GM19193 (cell line): ENCODE measurements around the gene L1CAM.

ENCODE experiments used
- POLR2A ChIP-seq: IDR thresholded peaks from 4 replicates; pipeline ENCODE4 v1.6.1; 2011; ENCODE audit not compliant: insufficient read depth, insufficient read length; ENCODE audit errors: extremely low read depth

The L1CAM gene

DNA sequence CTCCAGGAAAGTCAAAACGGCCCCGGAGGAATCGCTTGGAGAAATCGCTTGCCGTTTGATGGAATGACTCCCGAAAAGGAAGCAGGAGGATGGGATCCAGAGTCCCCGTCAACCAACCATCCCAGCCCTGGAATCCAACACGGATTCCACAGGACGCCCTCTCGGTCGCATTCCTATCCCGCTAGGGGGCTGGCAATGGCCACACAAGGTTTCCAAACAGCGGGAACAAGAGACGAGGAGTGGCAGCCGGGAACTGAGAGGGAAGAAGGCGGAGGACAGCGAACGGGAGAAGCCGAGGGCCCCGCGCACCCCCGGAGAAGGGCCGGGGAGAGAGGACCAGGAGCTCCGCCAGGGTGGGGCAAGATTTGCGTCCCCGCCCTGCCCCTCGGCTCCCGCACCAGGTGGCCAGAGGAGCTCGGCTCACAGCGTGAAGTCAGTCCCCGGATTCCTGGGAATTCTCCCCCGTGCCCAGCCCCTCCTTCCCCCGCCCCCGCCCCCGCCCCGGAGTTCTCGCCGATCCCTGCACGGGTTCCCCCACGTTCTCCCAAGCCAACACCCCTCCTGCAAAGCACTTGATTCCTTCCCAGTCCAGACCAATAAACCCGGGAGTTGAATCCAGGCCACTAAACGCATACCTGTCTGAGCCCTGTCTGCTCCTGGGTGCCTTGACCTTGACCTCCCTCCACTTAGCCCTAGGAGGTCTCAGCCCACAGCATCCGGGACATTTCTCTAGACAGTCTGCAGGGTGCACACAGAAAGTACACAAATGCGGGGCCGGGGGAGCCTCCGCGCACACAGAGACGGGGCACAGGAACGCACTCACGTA, 57.0 kb downstream of the L1CAM start:
- TF ChIP-seq POLR2A = no peak

DNA sequence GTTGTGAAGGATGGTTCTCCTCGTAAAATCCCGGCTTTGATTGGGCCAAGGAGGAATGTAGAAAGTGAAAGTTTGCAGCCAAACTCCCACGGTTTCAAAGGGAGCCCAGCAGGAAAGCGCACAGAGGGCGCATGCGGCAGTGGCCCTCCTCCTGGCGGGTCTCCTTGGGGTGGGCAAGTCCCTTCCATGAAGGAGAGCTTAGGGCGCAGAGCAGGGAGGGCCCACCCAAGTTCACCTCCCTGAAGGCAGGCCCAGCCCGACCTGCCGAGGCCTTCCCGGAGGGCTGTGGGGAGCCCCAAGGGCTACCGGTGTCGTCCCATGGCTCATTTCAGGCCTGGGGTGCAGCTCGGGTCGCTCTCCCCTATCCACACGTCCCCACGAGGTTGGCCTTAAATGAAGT, 57.7 kb downstream of the L1CAM start:
- TF ChIP-seq POLR2A = no peak

DNA sequence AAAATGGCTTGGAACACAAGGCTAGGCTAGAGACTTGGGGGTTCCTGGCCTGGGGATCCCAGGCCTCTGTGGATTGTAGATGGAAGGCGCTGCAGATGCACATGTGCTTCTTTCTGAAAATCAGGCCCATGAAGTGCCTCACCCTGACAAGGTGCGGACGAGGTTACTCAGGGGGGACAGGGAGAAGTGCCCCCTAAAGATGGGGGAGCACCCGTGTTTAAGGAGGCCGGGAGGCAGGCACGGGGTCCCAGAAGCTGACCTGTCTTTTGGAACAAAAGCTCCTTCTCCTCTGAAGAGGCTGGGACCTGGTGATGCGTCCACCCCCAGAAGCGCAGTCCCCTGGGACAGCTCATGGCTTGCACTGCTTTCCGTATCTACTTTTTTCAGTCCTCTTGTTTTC, 58.1 kb downstream of the L1CAM start:
- TF ChIP-seq POLR2A = no peak

DNA sequence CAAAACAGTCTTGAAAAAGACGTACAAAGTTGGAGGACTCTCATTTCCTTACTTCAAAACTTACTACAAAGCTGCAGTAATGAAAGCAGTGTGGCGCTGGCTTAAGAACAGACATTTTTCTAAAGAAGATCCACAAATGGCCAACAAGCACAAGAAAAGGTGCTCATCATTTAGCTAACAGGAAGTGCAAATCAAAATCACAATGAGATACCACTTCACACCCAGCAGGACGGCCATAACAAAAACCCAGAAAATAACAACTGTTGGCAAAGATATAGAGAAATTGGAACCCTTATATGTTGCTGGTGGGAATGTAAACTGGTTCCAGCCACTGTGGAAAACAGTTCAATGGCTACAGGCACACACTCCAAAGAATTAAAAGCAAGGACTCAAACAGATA, 59.0 kb downstream of the L1CAM start:
- TF ChIP-seq POLR2A = no peak

DNA sequence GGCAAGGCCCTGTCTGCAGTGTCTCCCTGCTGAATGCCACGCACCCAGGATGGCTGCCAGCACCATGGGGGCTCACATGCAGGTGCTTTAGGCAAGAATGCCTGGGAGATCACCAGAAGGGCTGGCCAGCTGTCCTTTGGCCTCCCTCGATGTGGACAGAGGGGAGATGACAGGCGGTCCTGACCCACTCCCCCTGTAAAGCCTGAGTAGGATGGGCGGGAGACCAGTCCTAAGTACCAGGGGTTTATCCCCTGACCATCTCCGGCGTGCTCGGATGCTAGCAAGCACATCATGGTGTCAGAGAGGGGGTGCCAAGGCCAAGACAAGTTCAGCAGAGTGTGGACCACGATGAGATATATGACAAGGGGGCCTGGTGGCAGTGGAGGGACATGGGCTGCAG, 60.9 kb downstream of the L1CAM start:
- no peak for TF ChIP-seq POLR2A

DNA sequence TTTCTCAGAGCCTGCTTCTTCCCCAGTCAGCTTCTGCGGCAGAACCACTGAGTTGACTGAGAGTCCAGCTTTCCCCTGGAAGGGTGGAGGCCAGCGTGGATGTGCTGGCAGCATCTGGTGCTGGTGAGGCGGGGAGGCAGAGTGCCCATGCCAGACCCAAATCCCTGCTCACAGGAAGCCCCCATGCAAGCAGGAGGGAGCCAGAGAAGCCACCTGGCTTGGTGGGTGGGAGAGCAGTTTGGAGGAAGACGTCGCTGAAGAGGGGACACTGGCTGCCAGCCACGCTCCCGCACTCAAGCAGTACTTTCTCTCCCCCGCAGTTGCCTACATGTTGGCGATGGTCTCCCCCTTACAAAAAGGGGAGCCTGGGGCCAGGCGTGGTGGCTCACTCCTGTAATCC, 61.6 kb downstream of the L1CAM start:
- TF ChIP-seq POLR2A = no peak

DNA sequence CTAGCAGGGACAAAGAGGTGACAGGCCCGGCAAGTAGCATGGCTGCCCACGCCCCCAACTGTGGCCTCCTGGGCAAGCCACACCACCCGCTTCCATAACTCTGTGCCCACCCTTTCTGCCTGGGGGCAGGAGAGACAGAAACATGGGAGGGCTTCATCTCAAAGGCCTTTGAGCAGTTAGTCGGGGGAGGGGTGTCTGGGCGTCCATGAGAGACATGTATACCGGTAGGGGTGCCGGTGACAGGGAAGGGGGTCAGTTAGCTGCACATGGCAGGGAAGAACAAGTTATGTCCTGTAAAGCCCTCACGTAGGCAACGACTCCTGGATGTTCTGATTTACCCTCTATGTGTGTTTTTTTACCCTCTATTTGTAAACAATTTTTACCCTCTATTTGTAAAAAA, 64.9 kb downstream of the L1CAM start:
- TF ChIP-seq POLR2A = no peak

DNA sequence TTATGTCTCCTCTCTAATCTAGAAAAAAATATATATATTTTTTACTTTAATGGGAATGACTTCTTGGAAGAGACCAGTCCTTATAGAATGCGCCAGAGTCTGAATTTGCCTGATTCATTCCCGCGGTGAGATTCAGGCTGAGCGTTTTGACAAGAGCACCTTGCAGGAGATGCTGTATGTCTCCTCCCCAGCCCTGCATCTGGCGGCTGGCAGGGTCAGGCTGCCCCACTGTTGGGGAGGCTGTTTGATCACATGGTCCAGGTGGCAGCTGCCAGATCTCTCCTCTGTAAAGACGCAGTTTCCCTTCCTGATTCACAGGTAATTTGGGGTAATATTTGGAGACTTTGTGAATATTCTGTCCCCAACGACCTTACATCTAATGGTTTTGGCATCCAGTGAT, 65.4 kb downstream of the L1CAM start:
- no peak for TF ChIP-seq POLR2A

DNA sequence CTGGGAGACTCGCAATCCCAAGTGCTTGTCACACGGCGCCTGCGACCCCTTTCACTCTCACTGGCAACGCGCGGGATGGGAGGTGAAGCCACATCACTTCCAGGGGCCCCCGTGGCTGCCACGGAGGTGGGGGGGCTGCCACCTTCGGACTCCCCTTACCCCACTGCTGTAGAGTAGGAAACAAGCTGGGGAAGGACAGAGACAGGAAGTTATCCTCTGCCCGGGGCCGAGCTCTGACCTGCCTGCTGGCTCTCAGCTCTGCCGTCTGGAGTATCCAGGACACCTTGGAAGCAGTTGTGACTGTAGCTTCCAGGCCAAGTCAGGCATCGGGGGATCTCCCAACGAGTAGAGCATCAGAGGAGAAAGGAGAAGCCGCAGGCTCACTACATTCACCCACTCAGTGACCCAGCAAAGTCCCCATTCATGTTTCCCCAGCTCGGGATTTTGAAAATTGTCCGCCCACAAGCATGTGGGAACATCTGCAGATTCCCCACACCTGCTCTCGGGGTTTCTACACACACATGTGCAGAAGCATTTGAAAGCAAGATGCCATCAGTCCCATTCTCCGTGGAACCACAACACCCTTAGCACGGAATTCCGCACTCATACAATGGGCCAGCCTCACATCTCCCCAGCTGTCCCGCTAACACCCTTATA, 66.5 kb downstream of the L1CAM start:
- no peak for TF ChIP-seq POLR2A

DNA sequence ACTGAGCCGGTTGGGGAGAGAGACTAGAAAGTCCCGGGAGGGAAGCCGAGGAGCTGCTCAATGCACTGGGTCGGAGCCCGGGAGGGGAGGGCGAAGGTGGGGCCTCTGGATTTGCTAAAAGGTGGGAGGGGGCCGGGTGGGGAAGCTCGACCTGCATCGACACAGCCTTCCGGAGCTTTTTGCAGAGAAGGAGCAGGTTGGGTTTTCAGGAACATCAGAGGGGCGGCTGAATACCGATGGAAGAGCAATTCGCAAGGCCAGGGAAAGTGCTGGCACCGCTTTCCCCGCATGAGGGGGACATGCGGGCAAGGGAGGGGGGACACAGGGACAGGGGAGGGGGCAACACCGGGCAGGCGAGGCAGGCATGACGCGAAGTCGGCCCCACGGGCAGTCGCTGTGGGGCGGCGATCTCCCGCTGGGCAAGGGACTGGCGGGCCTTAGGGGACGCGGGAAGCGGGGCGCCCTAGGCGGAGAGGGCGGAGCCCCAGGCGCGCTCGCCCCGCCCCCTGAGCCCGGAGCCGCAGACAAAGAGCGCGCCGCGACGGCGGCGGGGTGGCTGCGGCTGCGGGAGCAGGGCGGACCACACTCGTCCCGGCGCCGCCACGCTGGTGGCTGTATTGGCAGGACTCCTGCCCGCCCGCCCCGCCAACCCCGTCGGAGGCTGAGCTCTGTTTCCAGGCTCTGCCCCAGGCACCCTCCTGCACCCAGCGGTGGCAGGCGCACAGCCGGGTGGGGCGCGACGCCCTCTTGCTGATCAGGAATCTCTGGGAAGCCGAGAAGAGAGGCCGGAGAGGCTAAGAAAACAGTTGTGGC, 67.2 kb downstream of the L1CAM start:
- no peak for TF ChIP-seq POLR2A

DNA sequence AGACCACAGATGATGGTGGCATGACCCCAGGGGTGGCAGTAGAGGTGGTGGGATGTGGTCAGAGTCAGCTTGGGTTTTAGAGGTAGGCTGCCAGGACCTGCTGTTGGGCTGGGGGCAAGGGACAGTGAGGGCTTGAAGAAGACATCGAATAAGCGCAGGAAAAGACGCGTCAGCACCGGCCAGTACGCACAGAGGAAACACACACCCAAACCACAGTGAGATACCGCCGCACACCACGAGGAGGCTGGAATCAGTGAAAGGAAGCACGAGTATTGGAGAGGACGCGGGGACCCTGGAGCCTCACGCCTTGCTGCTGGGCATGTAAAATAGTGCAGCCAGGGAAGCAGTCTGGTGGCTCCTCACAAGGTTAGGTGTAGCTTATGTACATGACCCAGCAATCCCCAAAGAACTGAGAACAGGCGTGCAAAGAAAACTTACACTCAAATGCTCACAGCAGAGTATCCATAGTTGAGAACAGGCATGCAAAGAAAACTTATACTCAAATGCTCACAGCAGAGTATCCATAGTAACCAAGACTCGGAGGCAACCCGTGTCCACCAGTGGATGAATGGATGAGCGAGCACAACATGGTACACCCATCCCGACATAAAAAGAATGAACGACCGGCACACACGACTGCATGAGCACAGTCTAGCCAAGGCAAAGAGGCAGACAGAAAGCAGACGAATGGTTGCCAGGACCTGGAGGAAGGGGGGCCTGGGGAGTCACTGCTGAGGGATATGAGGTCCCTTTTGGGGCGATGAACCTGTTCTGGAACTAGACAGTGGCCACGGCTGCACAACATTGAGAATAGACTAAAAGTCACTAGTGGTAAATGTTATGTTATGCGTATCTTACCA, 68.9 kb downstream of the L1CAM start:
- no peak for TF ChIP-seq POLR2A

DNA sequence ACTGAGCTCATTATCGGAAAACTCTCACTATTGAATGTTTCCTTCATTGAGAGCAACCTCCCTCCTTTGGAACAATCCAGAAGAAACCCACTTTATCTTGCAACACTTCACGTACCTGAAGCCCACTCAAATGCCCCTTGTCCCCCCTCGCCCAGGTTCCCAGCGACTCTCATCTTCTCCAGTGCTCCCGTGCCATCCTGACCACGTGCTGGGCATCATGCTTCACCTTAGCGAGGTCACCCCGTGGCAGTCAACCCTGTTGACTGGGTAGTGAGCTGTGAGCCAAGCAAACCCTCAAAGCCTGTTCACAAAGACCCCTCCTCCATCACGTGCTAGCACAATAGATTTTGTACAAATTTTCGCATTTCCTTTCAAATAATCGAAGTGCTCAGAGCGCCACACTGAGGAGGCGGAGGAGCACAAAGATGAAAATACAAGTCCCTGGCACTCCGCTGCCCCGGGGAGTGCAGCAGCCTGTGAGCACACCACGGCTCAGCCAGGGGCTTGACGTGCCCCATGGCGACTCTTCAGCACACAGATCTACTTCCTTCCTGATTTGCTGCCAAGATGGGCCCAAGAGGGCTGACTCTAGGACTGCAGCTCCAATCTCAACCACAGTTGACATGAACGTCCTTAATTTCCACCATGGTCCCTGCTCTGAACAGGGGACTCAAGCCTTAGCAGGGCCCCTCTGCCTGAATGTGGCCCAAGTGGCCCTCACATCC, 71.2 kb downstream of the L1CAM start:
- TF ChIP-seq POLR2A = no peak

DNA sequence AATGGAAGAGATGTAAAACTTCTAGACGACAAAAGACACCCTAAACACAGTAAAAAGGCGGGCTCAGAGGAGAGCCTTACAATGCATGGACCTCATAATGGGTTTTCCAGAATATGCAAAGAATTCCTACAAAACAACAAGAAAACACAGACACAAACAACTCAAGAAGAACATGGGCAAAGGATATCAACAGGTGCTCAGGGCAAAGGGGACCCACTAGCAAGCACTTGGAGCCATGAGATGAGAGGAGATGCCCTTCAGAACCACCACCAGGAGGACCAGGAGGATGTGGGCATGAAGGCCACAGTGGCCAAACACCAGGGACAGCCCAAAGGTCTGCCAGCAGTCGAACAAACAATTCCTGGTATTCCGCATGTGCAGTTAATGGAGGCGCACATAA, 72.8 kb downstream of the L1CAM start:
- TF ChIP-seq POLR2A = no peak

DNA sequence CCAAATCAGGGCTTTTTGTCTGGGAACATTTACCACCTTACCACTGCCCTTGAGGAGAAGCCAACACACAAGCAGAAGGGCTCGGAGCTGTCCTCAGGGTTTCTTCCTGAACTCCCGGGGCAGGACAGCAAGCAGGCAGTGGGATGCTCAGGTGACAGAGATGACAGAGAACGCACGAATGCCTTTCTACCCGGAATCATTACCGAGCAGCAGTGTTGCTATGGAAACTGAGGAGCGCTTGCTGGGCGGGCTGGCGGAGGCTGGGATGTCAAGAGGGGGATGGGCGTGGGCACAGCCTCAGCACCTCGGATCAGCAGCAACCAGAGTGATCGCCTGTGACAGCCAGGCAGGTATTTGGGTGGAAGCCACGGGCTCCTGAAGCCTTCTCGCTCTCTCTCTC, 73.8 kb downstream of the L1CAM start:
- no peak for TF ChIP-seq POLR2A
